WTC11 (cell line): ENCODE measurements around the gene TXNL4A.

Experiments
- CTCF ChIP-seq: fragments of 200-600 bp; IDR thresholded peaks from 2 replicates; pipeline ENCODE4 v1.8.0; 2022; ENCODE audit warnings: antibody characterized with exemption
- TP53 ChIP-seq: sonication (generic); formaldehyde crosslinking; IDR thresholded peaks from 2 replicates; pipeline ENCODE4 v1.8.1; 2023; ENCODE audit warnings: mild to moderate bottlenecking, missing genetic modification reagents
- ZNF512 ChIP-seq: sonication (generic); formaldehyde crosslinking; IDR thresholded peaks from 2 replicates; pipeline ENCODE4 v1.8.1; 2022; ENCODE audit warnings: missing genetic modification reagents, borderline replicate concordance

- no peak for TF ChIP-seq TP53 (CRISPR knock-in tag)
- no peak for TF ChIP-seq ZNF512
- no peak for TF ChIP-seq CTCF
These were observed 32.9 kb downstream of the TXNL4A start for GRCh38 chr18:79955302-79956075.
